ENCODE measurements around the gene EIF1AD. TPM values are rescaled to one million over a fixed set of nuclear protein-coding genes. Genes with fewer than 3 reads are reported as not detected.

The EIF1AD gene
- total and polyA plus RNA-seq, 4 donors, result 22.0 to 33.2 (median 28.7) TPM

- Histone ChIP-seq H3K27ac (ENCODE audit: low read depth in 1 of 2, low read length in 1 of 2) (peak overlapping the region in 1 of 2 donors; percentile 2), H3K27me3 (ENCODE audit: control insufficient read depth in 3 of 3, insufficient read depth in 3 of 3, low read length in 2 of 3) (peaks cover 0 to 23% (median 18%) of the 10 kb centered on the region in 3 donors), H3K9ac (ENCODE audit: insufficient read depth in 1 of 2, low read length in 2 of 2) (no peak overlapping the region), H3K9me3 (ENCODE audit: control insufficient read depth in 4 of 4, insufficient read depth in 3 of 4, low read length in 3 of 4) (no peaks in the 10 kb centered on the region), H3K4me1 (ENCODE audit: control insufficient read depth in 5 of 5, insufficient read depth in 5 of 5, low read length in 5 of 5) (peaks cover 0 to 9% (median 0%) of the 10 kb centered on the region in 5 donors), H3K4me3 (no peak overlapping the region), H3K36me3 (ENCODE audit: control insufficient read depth in 4 of 4, insufficient read depth in 4 of 4, low read length in 4 of 4) (no peaks in the 10 kb centered on the region)
- ATAC-seq (ENCODE audit: insufficient read depth, low FRiP score) (no peak), DNase-seq (no peak)
- TF ChIP-seq CTCF (IDR thresholded peaks at IDR 0.05; ENCODE audit: control extremely low read depth, extremely low read depth), result no peak
- 69 to 88% methylated on average over 7 of the region's 7 CpGs for WGBS, 2 donors
Measured at GRCh38 chr11:66015454-66015881, 13.5 kb upstream of the EIF1AD start.

GRCh38 chr11:66014804-66015453, 13.0 kb upstream of the EIF1AD start:
- Histone ChIP-seq H3K27ac (ENCODE audit: low read depth in 1 of 2, low read length in 1 of 2) (peak overlapping the region in 1 of 2 donors; percentile 38), H3K36me3 (ENCODE audit: control insufficient read depth in 4 of 4, insufficient read depth in 4 of 4, low read length in 4 of 4) (no peaks in the 10 kb centered on the region), H3K4me1 (ENCODE audit: control insufficient read depth in 5 of 5, insufficient read depth in 5 of 5, low read length in 5 of 5) (peaks cover 0 to 9% (median 0%) of the 10 kb centered on the region in 5 donors), H3K9me3 (ENCODE audit: control insufficient read depth in 4 of 4, insufficient read depth in 3 of 4, low read length in 3 of 4) (no peaks in the 10 kb centered on the region), H3K9ac (ENCODE audit: insufficient read depth in 1 of 2, low read length in 2 of 2) (no peak overlapping the region), H3K27me3 (ENCODE audit: control insufficient read depth in 3 of 3, insufficient read depth in 3 of 3, low read length in 2 of 3) (peaks cover 0 to 24% (median 20%) of the 10 kb centered on the region in 3 donors), H3K4me3 (no peak overlapping the region)
- DNase-seq (no peak), ATAC-seq (ENCODE audit: insufficient read depth, low FRiP score) (no peak)
- WGBS, 2 donors, result 76 to 85% methylated on average over 6 of the region's 6 CpGs
- no peak for TF ChIP-seq CTCF (IDR thresholded peaks at IDR 0.05; ENCODE audit: control extremely low read depth, extremely low read depth)

GRCh38 chr11:66013762-66014100, 11.8 kb upstream of the EIF1AD start:
- WGBS, 2 donors, result 79 to 85% methylated on average over 7 of the region's 7 CpGs

More at GRCh38 chr11:66013762-66014100, 11.8 kb upstream of the EIF1AD start:
- no peak for DNase-seq
- no peaks in the 10 kb centered on the region for H3K9me3 ChIP-seq (ENCODE audit: control insufficient read depth in 4 of 4, insufficient read depth in 3 of 4, low read length in 3 of 4)
- peaks cover 0 to 9% (median 0%) of the 10 kb centered on the region in 5 donors for H3K4me1 ChIP-seq (ENCODE audit: control insufficient read depth in 5 of 5, insufficient read depth in 5 of 5, low read length in 5 of 5)
- no peak for TF ChIP-seq CTCF (IDR thresholded peaks at IDR 0.05; ENCODE audit: control extremely low read depth, extremely low read depth)
- H3K36me3 ChIP-seq (ENCODE audit: control insufficient read depth in 4 of 4, insufficient read depth in 4 of 4, low read length in 4 of 4), result no peaks in the 10 kb centered on the region
- peak overlapping the region in 1 of 2 donors; percentile 6 for H3K27ac ChIP-seq (ENCODE audit: low read depth in 1 of 2, low read length in 1 of 2)
- peaks cover 0 to 24% (median 20%) of the 10 kb centered on the region in 3 donors for H3K27me3 ChIP-seq (ENCODE audit: control insufficient read depth in 3 of 3, insufficient read depth in 3 of 3, low read length in 2 of 3)
- no peak overlapping the region for H3K4me3 ChIP-seq
- no peak for ATAC-seq (ENCODE audit: insufficient read depth, low FRiP score)
- no peak overlapping the region for H3K9ac ChIP-seq (ENCODE audit: insufficient read depth in 1 of 2, low read length in 2 of 2)

Measured in lung (tissue), 12 donors.